ENCODE results near the gene FAM13A. TPM values are rescaled to one million over a fixed set of nuclear protein-coding genes. Genes with fewer than 3 reads are reported as not detected.

FAM13A gene
- total and polyA plus RNA-seq, 7 donors = 3.8 to 76.0 (median 15.2) TPM

DNA sequence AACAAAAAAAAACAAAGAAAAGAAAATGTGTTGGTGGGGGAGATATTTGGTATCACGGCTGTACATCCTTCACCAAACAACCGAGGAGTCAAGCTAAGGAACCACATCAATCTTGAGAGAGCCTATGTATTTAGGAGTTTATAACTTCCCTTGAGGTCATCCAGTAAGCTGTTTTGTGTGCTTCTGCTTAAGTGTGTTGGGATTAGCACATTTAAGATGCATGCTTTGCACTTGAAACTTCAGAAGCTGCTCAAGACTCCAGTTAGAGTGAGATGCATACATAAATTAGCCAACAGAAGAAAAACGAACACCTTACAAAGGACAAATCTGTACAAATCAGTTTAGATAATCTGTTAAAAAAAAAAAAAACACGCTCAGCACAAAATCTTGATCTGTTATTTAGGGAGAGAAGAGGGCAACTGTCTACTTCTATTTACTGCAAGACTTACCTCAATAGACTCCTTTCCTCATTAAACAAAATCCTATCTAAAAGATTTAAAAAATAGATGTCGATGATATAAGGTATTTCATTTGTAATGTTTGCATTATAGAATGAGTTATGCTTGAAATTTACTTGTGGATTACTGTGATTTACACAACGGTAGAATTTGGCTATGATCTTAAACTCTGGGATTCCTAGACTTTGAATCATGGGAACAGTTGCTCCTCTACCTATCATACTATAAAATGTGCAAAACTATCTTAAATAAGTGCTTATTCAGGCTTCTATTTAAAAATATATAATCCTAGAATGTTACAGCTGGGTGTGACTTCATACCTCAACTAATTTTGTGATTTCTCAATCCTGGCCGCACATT, 305.5 kb downstream of the FAM13A start:
- intact Hi-C loops (cut with DNase I) = no loop called here
- Histone ChIP-seq H3K27ac (no peak overlapping the region), H3K27me3 (ENCODE audit: insufficient read depth in 3 of 3, low read length in 2 of 3) (no peaks in the 10 kb centered on the region), H3K36me3 (ENCODE audit: insufficient read depth in 1 of 2, low read depth in 1 of 2) (peaks cover 5 to 91% of the 10 kb centered on the region in 2 donors), H3K4me3 (no peak overlapping the region), H3K4me1 (peaks cover under 1% of the 10 kb centered on the region), H3K9me3 (no peaks in the 10 kb centered on the region)
- DNase-seq (no peak), ATAC-seq (no peak)
- 90 to 93% (median 92%) methylated on average over 7 of the region's 7 CpGs for WGBS, 3 donors
- TF ChIP-seq, protein P1, sequence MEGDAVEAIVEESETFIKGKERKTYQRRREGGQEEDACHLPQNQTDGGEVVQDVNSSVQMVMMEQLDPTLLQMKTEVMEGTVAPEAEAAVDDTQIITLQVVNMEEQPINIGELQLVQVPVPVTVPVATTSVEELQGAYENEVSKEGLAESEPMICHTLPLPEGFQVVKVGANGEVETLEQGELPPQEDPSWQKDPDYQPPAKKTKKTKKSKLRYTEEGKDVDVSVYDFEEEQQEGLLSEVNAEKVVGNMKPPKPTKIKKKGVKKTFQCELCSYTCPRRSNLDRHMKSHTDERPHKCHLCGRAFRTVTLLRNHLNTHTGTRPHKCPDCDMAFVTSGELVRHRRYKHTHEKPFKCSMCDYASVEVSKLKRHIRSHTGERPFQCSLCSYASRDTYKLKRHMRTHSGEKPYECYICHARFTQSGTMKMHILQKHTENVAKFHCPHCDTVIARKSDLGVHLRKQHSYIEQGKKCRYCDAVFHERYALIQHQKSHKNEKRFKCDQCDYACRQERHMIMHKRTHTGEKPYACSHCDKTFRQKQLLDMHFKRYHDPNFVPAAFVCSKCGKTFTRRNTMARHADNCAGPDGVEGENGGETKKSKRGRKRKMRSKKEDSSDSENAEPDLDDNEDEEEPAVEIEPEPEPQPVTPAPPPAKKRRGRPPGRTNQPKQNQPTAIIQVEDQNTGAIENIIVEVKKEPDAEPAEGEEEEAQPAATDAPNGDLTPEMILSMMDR (IDR thresholded peaks at IDR 0.05) = no peak

DNA sequence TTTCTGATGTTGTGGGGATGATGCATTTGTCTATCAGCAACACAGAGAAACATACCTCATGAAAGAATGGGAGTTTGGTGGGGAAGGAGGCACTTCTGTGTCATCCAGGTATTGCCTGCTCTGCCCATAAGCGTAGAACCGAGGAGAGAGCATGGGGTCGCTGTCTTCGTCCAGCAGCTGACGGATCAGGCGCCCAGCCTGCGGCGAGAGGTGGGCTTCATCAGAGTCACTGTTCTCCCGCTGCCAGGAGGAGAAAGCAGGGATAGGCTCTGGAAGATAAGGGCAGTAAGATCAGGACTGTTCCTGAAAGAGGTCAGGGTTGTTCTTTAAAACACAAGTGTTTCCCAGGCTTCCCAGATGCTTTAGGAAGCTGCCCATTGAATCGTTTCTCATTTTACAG, 306.6 kb downstream of the FAM13A start:
- WGBS, 3 donors = 93 to 98% (median 96%) methylated on average over 10 of the region's 10 CpGs
- Histone ChIP-seq H3K36me3 (ENCODE audit: insufficient read depth in 1 of 2, low read depth in 1 of 2) (peaks cover 5 to 98% of the 10 kb centered on the region in 2 donors), H3K27ac (no peak overlapping the region)

DNA sequence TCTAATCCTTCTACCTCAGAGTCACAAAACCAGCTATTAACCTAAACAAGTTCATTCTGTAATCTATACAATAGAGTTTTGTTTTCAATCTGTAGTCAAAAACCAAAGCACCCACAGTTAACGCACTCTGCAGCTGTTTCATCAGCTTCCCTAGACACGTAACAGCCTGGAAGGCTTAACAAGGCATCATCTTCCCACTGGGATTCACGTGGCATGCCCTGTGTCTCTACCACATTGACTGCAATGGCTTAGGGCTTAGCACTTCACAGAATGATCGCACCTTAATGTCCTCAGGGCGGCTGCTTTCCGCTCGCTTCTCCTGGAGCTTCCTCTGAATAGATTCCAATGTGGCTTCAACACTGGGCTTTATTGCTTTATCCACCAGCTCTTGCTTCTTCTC, 309.6 kb downstream of the FAM13A start:
- TF ChIP-seq, protein P1 (IDR thresholded peaks at IDR 0.05) = no peak
- peak in 1 of 4 donors; percentile 67 for ATAC-seq
- DNase-seq = no peak
- H3K27ac ChIP-seq = no peak overlapping the region
- no peaks in the 10 kb centered on the region for H3K9me3 ChIP-seq
- H3K27me3 ChIP-seq (ENCODE audit: insufficient read depth in 3 of 3, low read length in 2 of 3) = no peaks in the 10 kb centered on the region
- WGBS, 3 donors = 89 to 93% (median 92%) methylated on average over 7 of the region's 7 CpGs
- H3K36me3 ChIP-seq (ENCODE audit: insufficient read depth in 1 of 2, low read depth in 1 of 2) = peaks cover 7 to 99% of the 10 kb centered on the region in 2 donors
- H3K4me1 ChIP-seq = peaks cover 19% of the 10 kb centered on the region
- intact Hi-C loops (cut with DNase I) = no loop called here
- no peak overlapping the region for H3K4me3 ChIP-seq

More for the DNA sequence above, 306.6 kb downstream of the FAM13A start:
- H3K9me3 ChIP-seq = no peaks in the 10 kb centered on the region
- intact Hi-C loops (cut with DNase I) = no loop called here
- peaks cover 12% of the 10 kb centered on the region for H3K4me1 ChIP-seq
- ATAC-seq (no peak), DNase-seq (no peak)
- TF ChIP-seq, protein P1 (IDR thresholded peaks at IDR 0.05) = no peak
- no peak overlapping the region for H3K4me3 ChIP-seq
- no peaks in the 10 kb centered on the region for H3K27me3 ChIP-seq (ENCODE audit: insufficient read depth in 3 of 3, low read length in 2 of 3)

DNA sequence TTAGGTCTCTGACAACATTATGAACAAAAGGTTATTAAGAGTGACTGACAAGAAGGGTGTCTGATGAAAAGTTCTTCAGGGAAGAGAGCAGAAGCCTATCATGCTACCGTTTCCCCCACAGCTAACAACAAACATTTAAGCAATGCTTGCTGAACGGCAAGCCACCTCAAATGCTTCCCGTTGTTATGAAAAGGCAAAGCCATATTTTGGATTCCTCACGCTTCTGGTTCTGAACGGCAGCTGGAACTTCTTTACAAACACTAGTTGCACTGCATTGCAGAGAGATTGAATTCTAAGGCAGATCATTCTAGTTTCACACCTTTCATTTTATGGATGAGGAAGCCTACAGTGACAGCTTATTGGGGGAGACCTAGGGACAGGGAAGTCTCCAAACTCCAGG, 310.8 kb downstream of the FAM13A start:
- Histone ChIP-seq H3K27me3 (ENCODE audit: insufficient read depth in 3 of 3, low read length in 2 of 3) (no peaks in the 10 kb centered on the region), H3K4me3 (no peak overlapping the region), H3K4me1 (peaks cover 19% of the 10 kb centered on the region), H3K9me3 (no peaks in the 10 kb centered on the region), H3K36me3 (ENCODE audit: insufficient read depth in 1 of 2, low read depth in 1 of 2) (peaks cover 7 to 97% of the 10 kb centered on the region in 2 donors), H3K27ac (no peak overlapping the region)
- WGBS, 3 donors = 24 to 39% (median 27%) methylated on average over 5 of the region's 5 CpGs
- intact Hi-C loops (cut with DNase I) = no loop called here
- TF ChIP-seq, protein P1 (IDR thresholded peaks at IDR 0.05) = no peak
- DNase-seq (no peak), ATAC-seq (peak in 2 of 4 donors; percentile 34 to 35)
